Stomach (tissue), 4 donors: ENCODE data around the gene VDR.

Source experiments
- EP300 ChIP-seq: sonication (generic); formaldehyde crosslinking; IDR thresholded peaks from one replicate; pipeline ENCODE4 v1.6.1; 2017; ENCODE audit warnings: antibody characterized with exemption
- POLR2A ChIP-seq, 4 donors: fragments of 450-650 bp; IDR thresholded peaks; one replicate each; pipeline ENCODE4 v1.6.1; 2016; ENCODE audit warnings: antibody characterized with exemption in 4 of 4, control low read depth in 2 of 4, mild to moderate bottlenecking in 1 of 4, moderate library complexity in 1 of 4
- POLR2AphosphoS5 ChIP-seq, 3 donors: sonication (generic); formaldehyde crosslinking; IDR thresholded peaks; one replicate each; pipeline ENCODE4 v1.6.1; 2016; ENCODE audit warnings: antibody characterized with exemption in 3 of 3
- TF ChIP-seq, protein P1 (sequence below), 7 experiments: fragments of 450-650 bp in 4 of 7; fragments of 200-600 bp in 3 of 7; sonication (generic) in 3 of 7; IDR thresholded peaks; one replicate each; pipeline ENCODE4 v1.5.1; 2016 to 2019; ENCODE audit warnings: antibody characterized with exemption in 7 of 7, control low read depth in 2 of 7, mild to moderate bottlenecking in 1 of 7

DNA sequence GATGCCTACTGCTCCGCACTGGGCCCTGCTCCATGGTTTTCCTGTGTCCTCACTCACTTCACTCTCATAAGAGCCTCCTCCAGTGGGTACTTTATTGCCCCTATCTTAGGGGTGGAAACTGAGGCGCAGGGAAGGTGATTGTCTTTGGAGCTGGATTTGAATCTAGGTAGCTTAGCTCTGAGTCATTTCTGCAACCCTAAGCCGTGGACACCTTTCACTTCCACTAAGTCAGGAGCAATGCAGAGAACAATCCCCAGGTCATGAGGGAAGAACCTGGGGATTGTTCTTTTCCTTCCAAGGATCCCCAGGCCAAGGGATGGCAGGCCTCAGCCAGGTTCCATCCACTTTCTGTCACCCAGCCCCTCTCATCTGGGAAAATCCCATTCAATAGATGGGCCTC, 20.3 kb downstream of the VDR start:
- TF ChIP-seq, protein P1, sequence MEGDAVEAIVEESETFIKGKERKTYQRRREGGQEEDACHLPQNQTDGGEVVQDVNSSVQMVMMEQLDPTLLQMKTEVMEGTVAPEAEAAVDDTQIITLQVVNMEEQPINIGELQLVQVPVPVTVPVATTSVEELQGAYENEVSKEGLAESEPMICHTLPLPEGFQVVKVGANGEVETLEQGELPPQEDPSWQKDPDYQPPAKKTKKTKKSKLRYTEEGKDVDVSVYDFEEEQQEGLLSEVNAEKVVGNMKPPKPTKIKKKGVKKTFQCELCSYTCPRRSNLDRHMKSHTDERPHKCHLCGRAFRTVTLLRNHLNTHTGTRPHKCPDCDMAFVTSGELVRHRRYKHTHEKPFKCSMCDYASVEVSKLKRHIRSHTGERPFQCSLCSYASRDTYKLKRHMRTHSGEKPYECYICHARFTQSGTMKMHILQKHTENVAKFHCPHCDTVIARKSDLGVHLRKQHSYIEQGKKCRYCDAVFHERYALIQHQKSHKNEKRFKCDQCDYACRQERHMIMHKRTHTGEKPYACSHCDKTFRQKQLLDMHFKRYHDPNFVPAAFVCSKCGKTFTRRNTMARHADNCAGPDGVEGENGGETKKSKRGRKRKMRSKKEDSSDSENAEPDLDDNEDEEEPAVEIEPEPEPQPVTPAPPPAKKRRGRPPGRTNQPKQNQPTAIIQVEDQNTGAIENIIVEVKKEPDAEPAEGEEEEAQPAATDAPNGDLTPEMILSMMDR (IDR thresholded peaks at IDR 0.05): no peak
- TF ChIP-seq POLR2AphosphoS5 (IDR thresholded peaks at IDR 0.05) (no peak), POLR2A (IDR thresholded peaks at IDR 0.05) (no peak), EP300 (no peak)
